HG02610 (cell line): ENCODE results near the gene SUCLG2.
"Not testable (repeated sequence)": the region's sequence is repeated elsewhere in the genome, so short reads cannot be mapped to it uniquely, and the experiment has no call there.

Source experiments
- ATAC-seq: cut with Tn5 transposase; IDR thresholded peaks from one replicate; pipeline ENCODE4 v1.9.1; 2021; ENCODE audit warnings: mild to moderate bottlenecking, moderate library complexity; ENCODE audit not compliant: unreplicated experiment

SUCLG2 gene

GRCh38 chr3:67610458-67610857 is 44.0 kb downstream of the SUCLG2 start:
- no peak for ATAC-seq

DNA sequence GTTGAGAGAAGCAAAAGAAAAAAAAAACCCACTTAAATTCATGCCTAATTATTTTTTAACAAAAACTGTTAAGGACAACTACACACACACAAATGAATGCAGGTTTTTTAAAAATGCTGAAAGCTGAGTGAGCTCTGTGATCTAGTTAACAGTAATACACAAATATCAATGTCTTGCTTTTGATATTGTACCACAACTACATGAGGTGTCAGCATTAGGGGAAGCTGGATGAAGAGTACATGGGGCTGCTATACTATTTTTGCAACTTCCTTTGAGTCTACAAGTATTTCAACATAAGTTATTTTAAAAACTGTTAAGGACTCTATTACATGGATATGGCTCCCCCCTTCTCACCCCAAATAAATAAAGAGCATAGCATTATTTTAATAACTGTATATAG is 44.7 kb downstream of the SUCLG2 start:
- no peak for ATAC-seq

DNA sequence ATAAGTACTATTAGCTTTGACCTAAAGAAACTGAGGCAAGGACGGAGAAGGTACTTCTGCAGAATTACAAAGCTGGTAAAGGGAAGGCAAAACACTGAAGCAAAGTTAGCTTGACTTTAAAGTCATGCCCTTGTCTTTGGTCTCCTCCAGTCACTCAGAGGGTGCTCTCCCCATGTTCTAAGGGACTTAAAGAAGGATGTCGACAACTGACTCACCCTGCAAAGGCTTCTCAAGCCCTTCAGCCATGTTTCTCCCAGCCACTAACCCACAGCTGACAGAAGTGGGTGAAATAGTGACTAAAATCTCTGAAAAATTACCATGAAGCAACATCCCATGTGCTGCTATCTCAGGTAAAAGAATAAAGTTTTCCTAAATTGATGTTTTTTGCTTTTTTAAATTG is 46.4 kb downstream of the SUCLG2 start:
- no peak for ATAC-seq

- ATAC-seq, result no peak
Measured at GRCh38 chr3:67605377-67605776, 49.0 kb downstream of the SUCLG2 start.

GRCh38 chr3:67602816-67603215 is 51.6 kb downstream of the SUCLG2 start:
- no peak for ATAC-seq

DNA sequence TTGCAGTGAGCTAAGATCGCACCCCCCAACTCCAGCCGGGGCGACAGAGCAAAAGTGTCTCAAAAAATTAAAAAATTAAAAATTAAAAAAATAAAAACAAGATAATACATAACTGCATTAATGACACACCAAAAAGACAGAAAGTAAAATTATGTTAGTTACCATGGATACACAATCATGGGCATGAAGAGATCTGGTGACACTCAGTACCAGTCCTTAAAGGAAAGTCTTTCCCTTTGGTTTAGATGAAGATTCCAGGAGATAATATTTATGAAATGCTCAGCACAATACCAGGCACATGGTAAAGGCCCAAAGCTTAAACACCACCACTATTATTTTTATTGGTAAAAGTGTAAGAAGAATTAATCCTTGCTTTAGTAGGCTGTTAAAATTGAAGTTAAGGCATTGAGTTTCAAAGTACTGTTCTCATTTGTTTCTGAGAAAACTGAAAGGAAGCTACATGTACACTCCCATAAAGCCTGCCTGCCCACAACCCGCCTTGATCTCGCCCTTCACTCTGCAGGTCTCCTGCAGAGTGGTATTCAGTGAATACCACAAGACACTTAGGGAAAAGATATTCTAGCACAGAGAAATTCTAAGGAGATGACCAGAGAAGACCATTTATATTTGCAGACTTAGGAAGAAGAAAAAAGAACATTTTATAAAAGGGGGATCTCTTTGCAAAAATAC is 52.3 kb downstream of the SUCLG2 start:
- peak; percentile 44 for ATAC-seq

DNA sequence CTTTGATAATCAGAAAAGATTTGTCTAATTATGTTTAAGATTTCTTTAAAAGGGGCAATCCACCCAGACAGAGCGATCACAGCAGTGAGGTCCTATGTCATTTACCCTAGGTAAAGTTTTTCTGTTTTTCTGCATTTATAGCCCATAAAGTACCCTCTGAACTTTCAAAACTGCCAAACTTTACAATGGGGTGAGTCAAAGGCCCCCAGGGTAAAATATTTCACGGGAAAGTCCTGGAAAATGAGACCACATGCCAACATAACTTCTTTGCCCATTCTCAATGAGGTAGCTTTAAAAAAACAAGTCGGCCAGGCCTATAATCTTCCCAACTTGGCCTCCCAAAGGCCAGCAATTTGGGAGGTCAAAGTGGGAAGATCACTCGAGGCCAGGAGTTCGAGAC is 53.0 kb downstream of the SUCLG2 start:
- ATAC-seq, result no peak

DNA sequence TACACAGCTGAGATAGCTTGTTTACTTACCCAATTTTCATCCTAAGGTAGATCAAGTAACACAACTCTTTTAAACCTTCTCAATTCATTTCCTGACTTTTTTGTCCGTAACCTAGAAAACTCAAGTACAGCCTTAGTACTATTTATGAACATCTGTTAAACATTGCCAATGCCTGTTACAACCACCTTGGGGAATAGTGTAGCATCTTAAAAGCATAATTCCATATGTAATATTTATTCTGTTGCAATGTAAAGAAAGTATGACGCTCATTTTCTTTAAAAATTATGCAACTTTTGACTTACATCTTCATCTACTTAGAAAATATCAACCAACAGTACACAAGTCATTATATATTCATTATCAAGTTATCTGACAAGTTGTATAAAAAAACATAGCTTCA is 54.6 kb downstream of the SUCLG2 start:
- ATAC-seq, result no peak

GRCh38 chr3:67598814-67599556 is 55.4 kb downstream of the SUCLG2 start:
- ATAC-seq, result no peak

- ATAC-seq, result no peak
Measured at GRCh38 chr3:67595424-67595823, 59.0 kb downstream of the SUCLG2 start.

- no peak for ATAC-seq
Measured at GRCh38 chr3:67593761-67594234, 60.6 kb downstream of the SUCLG2 start.

- ATAC-seq, result no peak
Measured at GRCh38 chr3:67592057-67592456, 62.4 kb downstream of the SUCLG2 start.

DNA sequence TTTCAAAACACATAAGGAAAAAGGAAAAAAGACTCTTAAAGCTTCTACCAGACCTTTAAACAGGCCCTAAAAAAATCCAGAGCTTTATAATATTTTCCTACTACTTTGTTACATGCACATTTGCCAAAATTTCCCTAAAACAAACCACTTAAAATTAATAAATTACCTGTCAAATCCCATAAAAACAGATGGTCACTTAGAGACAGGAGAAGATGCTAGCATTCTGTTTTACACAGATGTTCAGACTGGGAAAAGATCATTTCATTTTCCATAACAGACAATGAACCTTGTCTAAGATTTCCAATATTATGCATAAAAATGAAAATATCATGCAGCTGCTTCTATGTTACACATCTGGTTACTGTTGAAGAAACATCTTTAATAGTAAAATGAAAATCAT is 66.6 kb downstream of the SUCLG2 start:
- no peak for ATAC-seq

- ATAC-seq, result no peak
Measured at GRCh38 chr3:67587301-67587700, 67.1 kb downstream of the SUCLG2 start.

GRCh38 chr3:67584608-67585007 is 69.8 kb downstream of the SUCLG2 start:
- not testable (repeated sequence) for ATAC-seq

GRCh38 chr3:67580430-67581000 is 73.9 kb downstream of the SUCLG2 start:
- no peak for ATAC-seq

GRCh38 chr3:67578416-67578815 is 76.0 kb downstream of the SUCLG2 start:
- no peak for ATAC-seq

DNA sequence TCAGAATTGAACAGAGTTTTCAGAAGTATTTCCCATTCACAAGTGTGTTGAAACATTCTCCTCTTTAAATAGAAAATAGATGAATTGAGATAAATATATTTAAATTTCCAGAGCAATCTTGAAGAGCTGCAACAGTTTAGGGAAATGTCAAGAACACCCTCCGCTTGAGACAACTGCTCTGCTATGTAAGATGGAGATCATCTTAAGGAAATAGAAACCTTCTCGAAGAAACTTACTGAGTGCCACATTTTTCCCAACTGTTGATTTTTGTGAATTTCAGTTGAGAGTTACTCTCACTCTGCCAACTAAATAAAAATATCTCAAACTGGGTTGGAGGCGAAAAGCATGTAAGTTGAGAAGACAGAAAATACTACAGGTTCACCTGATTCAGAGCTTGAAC is 78.0 kb downstream of the SUCLG2 start:
- no peak for ATAC-seq

- ATAC-seq, result no peak
Measured at GRCh38 chr3:67569324-67569723, 85.1 kb downstream of the SUCLG2 start.

DNA sequence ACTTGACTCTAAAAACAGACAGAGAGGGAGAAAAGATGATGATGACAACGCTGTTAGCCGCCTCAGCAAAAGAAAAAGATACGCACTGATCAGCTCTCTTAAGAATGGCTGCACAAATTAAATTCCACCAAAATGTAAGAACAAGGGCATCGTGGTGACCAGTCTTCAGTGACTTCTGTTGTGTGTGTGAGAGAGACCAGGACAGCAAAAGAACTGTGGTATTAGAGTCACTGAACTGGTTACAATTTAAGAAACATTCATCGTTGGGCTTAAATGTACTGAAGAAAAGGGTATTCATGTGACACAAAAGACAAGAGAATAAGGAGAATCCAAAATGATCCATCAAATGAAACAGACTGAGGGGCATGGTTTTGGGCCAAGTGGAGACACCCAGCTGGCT is 86.5 kb downstream of the SUCLG2 start:
- ATAC-seq, result no peak

- no peak for ATAC-seq
Measured at GRCh38 chr3:67564973-67565372, 89.4 kb downstream of the SUCLG2 start.

- no peak for ATAC-seq
Measured at GRCh38 chr3:67564008-67564407, 90.4 kb downstream of the SUCLG2 start.
